Measurements from ENCODE around the gene HDAC9. TPM values are rescaled to one million over a fixed set of nuclear protein-coding genes. Genes with fewer than 3 reads are reported as not detected.

Gene HDAC9
- total and polyA plus RNA-seq, 11 donors, result 4.8 to 62.9 (median 30.6) TPM

DNA sequence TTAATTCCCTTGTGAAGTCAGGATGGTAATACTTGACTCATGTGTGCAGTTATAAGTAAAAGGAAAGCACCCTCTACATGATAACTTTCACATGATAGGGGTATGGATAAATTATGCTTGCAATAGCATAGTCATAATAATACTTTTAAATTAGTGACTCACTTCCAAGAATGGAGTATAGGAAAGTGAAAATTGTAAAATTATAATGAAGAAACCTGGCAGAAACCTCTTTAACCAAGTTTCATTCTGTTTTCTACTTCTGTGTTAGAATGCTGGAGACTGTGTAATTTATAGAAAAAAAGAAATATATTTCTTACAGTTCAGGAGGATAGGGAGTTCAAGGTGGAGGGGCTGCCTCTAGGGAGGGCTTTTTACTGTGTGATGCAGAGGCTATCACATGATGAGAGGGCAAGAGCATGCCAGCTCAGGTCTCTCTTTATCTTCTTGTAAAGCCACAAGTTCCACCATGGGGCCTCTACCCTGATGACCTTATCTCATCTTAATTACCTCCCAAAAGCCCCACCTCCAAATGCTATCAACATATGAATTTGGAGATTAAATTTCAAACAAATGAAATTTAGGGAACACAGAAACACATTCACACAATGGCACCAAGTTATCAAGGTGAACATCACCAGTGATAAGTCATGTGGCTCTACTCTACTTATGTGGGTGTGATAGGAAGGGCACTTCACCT is 43.2 kb downstream of the HDAC9 start:
- TF ChIP-seq, protein P1, sequence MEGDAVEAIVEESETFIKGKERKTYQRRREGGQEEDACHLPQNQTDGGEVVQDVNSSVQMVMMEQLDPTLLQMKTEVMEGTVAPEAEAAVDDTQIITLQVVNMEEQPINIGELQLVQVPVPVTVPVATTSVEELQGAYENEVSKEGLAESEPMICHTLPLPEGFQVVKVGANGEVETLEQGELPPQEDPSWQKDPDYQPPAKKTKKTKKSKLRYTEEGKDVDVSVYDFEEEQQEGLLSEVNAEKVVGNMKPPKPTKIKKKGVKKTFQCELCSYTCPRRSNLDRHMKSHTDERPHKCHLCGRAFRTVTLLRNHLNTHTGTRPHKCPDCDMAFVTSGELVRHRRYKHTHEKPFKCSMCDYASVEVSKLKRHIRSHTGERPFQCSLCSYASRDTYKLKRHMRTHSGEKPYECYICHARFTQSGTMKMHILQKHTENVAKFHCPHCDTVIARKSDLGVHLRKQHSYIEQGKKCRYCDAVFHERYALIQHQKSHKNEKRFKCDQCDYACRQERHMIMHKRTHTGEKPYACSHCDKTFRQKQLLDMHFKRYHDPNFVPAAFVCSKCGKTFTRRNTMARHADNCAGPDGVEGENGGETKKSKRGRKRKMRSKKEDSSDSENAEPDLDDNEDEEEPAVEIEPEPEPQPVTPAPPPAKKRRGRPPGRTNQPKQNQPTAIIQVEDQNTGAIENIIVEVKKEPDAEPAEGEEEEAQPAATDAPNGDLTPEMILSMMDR (IDR thresholded peaks at IDR 0.05), result no peak
- no peak for TF ChIP-seq POLR2A (IDR thresholded peaks at IDR 0.05)
- ATAC-seq (no peak), DNase-seq (no peak)
- H3K9me3 ChIP-seq, result no peaks in the 10 kb centered on the region
- no peak overlapping the region for H3K27ac ChIP-seq
- intact Hi-C loops (cut with DNase I), result no loop called here
- no peaks in the 10 kb centered on the region for H3K27me3 ChIP-seq
- no peaks in the 10 kb centered on the region for H3K36me3 ChIP-seq
- H3K4me1 ChIP-seq, result peaks cover 0 to 44% (median 14%) of the 10 kb centered on the region in 12 donors
- H3K4me3 ChIP-seq, result no peak overlapping the region

DNA sequence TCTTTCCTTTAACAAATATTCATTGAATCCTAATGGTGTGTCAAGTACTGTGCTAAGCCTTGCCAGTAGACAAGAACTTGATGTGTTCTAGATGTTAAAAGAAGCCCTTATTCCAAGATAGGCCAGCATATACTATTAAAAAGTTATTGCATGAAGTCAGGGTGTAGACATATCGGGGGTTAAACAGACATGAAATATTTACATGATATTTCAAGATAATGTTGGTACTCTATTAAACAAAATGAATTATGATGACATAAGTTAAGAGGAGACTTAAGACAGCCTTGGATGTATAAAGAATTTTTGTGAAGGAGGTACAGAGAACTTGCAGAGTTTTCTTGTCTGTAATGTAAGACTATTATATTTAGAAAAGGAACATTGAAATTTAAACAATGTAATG is 44.8 kb downstream of the HDAC9 start:
- H3K27me3 ChIP-seq, result no peaks in the 10 kb centered on the region
- no peak for TF ChIP-seq POLR2A (IDR thresholded peaks at IDR 0.05)
- TF ChIP-seq, protein P1 (IDR thresholded peaks at IDR 0.05), result no peak
- no peaks in the 10 kb centered on the region for H3K9me3 ChIP-seq
- 83 to 96% (median 88%) methylated on average over 1 of the region's 1 CpG for WGBS, 4 donors
- peaks cover 0 to 44% (median 14%) of the 10 kb centered on the region in 12 donors for H3K4me1 ChIP-seq
- DNase-seq, result no peak
- no peak for ATAC-seq
- peak overlapping the region in 1 of 12 donors; percentile 52 for H3K27ac ChIP-seq
- H3K4me3 ChIP-seq, result no peak overlapping the region
- H3K36me3 ChIP-seq, result peaks cover 0 to 7% (median 0%) of the 10 kb centered on the region in 9 donors
- intact Hi-C loops (cut with DNase I), result loop anchor here in 1 of 10 donors (10.0 kb wide), 1 partner anchor 46 kb away; the partner anchor contains the start of gene HDAC9

DNA sequence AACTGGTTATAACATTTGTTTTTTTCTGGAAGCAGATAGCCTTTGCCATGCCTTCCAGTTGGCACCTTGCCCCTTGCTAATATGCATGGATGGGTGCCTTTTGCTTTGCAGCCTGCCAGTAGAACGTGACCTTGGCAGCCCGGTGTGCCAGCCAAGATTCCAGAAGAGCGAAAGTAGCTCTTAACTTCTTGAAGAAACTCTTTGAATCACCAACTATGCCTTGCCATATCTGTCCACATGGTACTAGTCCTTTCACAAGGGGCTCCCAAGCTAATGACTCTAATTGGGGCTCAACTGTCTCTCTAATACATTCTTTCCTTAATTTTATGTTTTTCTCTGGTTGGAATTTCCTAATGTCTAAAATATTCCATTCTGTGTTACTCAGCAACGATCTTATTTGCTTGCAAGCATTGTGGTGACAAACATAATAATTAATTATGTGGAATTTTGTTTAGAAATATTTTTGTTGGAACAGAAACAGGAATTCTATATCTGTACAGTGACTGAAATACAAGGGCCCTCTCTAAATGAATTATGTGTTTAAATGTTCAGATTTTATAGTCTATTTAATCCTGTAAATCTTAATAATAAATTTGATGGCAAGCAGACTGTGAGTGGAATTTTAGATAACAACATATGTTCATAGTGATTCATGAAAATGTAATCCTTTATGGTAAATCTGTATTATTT is 45.8 kb downstream of the HDAC9 start:
- H3K4me1 ChIP-seq, result peaks cover 0 to 41% (median 12%) of the 10 kb centered on the region in 12 donors
- H3K4me3 ChIP-seq, result peak overlapping the region in 1 of 12 donors; percentile 5
- H3K27ac ChIP-seq, result peak overlapping the region in 10 of 12 donors; percentile 16 to 80 (median 45)
- H3K36me3 ChIP-seq, result peaks cover 0 to 7% (median 0%) of the 10 kb centered on the region in 9 donors
- TF ChIP-seq, protein P1 (IDR thresholded peaks at IDR 0.05), result no peak
- TF ChIP-seq POLR2A (IDR thresholded peaks at IDR 0.05), result no peak
- WGBS, 4 donors, result 26 to 32% (median 30%) methylated on average over 4 of the region's 4 CpGs
- H3K27me3 ChIP-seq, result no peaks in the 10 kb centered on the region
- intact Hi-C loops (cut with DNase I), result loop anchor here in 1 of 10 donors (10.0 kb wide), 1 partner anchor 47 kb away; the partner anchor contains the start of gene HDAC9
- DNase-seq, result peak; percentile 63 to 79 (median 69)
- no peaks in the 10 kb centered on the region for H3K9me3 ChIP-seq
- peak; percentile 83 to 90 (median 86) for ATAC-seq

DNA sequence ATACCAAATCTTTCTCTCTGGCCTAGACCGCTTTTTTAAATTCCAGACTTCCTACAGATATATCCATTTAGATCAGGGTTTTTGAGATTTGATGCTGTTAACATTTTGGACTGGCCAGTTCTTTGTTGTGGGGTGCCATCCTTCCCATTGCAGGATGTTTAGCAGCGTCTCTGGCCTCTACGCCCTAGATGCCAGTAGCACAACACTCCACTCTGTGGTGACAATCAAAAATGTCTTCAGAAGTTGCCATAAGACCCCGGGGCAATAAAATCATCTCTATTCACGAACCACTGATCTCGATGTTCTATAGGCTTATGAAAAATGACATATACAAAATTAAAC is 46.3 kb downstream of the HDAC9 start:
- peaks cover 0 to 41% (median 12%) of the 10 kb centered on the region in 12 donors for H3K4me1 ChIP-seq
- intact Hi-C loops (cut with DNase I), result loop anchor here in 1 of 10 donors (10.0 kb wide), 1 partner anchor 47 kb away; the partner anchor contains the start of gene HDAC9
- no peaks in the 10 kb centered on the region for H3K9me3 ChIP-seq
- ATAC-seq, result peak in 2 of 4 donors; percentile 59 to 61
- WGBS, 4 donors, result 85 to 87% (median 86%) methylated on average over 6 of the region's 6 CpGs
- TF ChIP-seq, protein P1 (IDR thresholded peaks at IDR 0.05), result no peak
- TF ChIP-seq POLR2A (IDR thresholded peaks at IDR 0.05), result no peak
- peaks cover 0 to 7% (median 0%) of the 10 kb centered on the region in 9 donors for H3K36me3 ChIP-seq
- H3K4me3 ChIP-seq, result no peak overlapping the region
- H3K27me3 ChIP-seq, result no peaks in the 10 kb centered on the region
- no peak for DNase-seq
- H3K27ac ChIP-seq, result peak overlapping the region in 8 of 12 donors; percentile 16 to 80 (median 45)
